Suprapubic skin (tissue), 3 donors: ENCODE results near the gene KRTAP22-2.

Source experiments
- CTCF ChIP-seq, 2 donors: fragments of 200-600 bp in 1 of 2; fragments of 450-650 bp in 1 of 2; sonication (generic) in 1 of 2; IDR thresholded peaks; one replicate each; pipeline ENCODE4 v1.5.1; 2016 to 2019; ENCODE audit warnings: antibody characterized with exemption in 2 of 2, mild to moderate bottlenecking in 1 of 2, moderate library complexity in 1 of 2
- EP300 ChIP-seq: sonication (generic); formaldehyde crosslinking; IDR thresholded peaks from one replicate; pipeline ENCODE4 v1.6.1; 2017; ENCODE audit warnings: antibody characterized with exemption
- POLR2A ChIP-seq, 2 donors: fragments of 450-650 bp; IDR thresholded peaks; one replicate each; pipeline ENCODE4 v1.6.1; 2017; ENCODE audit warnings: antibody characterized with exemption in 2 of 2, mild to moderate bottlenecking in 2 of 2, moderate library complexity in 2 of 2

GRCh38 chr21:30590297-30590696, at the start of gene KRTAP22-2:
- TF ChIP-seq POLR2A (IDR thresholded peaks at IDR 0.05) (no peak), CTCF (IDR thresholded peaks at IDR 0.05) (no peak), EP300 (no peak)
